GM18526 (cell line): ENCODE data around the gene CDR2L.

Source experiments
- POLR2A ChIP-seq: IDR thresholded peaks from 3 replicates; pipeline ENCODE4 v1.6.1; 2011; ENCODE audit not compliant: insufficient read length; ENCODE audit errors: extremely low read depth

CDR2L gene

DNA sequence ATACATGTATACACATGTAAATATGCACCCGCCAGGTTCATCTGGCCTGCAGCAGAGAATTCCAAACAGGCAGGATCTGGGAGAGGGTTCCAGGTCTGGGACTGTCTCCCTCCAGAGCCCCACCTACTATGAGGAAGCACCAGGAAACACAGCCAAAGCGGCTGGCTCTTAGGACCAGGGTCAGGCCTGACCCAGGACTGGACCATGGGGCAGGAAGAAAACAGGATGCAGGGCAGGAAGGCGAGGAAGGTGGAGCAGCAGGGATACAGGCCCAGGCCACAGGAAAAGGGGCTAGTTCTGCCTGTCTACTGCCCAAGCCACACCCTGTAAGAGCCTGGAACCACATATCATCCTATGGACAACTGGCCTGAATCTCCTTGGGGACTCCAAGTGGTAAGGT, 17.0 kb upstream of the CDR2L start:
- no peak for TF ChIP-seq POLR2A

GRCh38 chr17:74971069-74971841, 16.2 kb upstream of the CDR2L start:
- TF ChIP-seq POLR2A = no peak

GRCh38 chr17:74971842-74972106, 15.7 kb upstream of the CDR2L start:
- TF ChIP-seq POLR2A = no peak

DNA sequence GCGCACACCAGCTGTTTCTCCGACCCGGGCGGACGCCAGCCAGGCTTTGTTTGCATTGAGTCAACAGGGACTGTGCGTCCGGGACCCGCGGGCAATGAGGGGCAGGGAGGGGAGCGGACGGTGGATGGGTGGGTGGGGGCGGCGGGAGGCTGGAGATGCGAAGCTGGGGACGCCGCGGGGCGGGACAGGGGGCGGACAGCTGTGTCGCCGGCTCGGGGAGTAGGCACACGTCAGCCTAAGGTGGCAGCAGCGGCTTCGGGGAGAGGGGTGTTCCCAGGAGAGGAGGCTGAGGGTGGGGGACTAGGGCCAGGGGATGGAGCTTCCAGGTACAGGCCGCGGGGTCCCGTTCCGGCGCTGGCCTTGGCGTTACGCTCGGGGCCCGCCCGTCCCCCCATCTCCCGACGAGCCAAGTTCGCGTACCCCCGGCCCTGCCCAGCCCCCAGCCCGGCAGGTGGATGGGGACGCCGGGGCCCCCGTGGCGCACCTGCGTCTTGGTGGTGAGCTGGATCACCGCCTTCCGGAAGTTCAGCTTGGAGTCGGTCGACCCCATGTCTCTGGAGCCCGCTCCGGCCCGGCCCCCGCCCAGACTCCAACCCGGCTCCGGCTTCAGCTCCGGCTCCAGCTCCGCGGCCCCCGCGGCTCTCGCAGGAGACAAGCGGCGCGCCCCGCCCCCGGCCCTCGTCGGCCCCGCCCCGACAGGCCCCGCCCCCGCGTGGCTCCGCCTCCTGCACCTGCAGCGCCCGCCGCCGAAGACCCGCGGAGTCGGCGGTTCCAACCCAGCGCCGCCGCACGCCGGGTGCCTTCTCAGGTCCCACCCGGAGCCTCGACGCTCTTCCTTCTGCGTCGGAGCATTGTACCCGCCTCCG, 15.1 kb upstream of the CDR2L start, which contains the start of gene HID1:
HID1 (minus strand) TSS at position 653 of the 866 bp plus-strand sequence; CDS start at position 550, 103 bp downstream.
- TF ChIP-seq POLR2A = no peak

- TF ChIP-seq POLR2A = no peak
These were observed 14.5 kb upstream of the CDR2L start for GRCh38 chr17:74972973-74973328.

- no peak for TF ChIP-seq POLR2A
These were observed 11.5 kb upstream of the CDR2L start for GRCh38 chr17:74975943-74976342.

DNA sequence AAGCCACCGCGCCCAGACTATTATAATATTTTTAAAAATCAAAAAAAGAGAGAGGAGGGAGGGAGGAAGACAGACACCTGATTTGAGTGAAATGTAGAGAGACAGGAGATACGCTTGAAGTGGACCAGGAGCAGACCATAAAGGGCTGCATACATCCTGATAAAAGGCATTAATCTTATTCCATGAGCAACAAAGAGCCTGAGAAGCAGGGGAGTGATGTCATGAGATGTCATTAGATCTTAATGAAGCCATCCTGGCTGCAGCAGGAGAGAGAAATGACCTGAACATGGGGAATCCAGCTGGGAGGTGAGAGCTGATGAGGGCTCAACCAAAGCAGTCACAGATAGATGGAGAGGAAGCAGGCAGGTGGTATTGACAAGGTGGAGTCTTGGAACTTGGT, 9.6 kb upstream of the CDR2L start:
- TF ChIP-seq POLR2A = no peak

DNA sequence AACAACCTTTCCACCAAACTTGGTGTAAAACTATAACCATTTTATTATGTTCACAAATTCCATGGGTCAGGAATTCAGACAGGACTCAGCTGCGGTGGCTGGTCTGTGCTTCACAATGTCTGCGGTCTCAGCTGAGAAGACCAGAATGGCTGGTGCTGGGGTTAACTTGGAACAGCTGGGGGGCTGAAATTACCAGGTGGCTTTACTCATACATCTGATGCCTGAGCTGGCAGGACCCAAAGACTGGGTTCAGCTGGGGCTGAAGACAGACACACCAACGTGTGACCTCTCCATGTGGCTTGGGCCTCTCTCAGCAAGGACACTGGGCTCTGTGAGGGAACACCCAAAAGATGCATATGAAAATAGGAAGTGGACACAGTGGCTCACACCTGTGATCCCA, 9.2 kb upstream of the CDR2L start:
- no peak for TF ChIP-seq POLR2A

DNA sequence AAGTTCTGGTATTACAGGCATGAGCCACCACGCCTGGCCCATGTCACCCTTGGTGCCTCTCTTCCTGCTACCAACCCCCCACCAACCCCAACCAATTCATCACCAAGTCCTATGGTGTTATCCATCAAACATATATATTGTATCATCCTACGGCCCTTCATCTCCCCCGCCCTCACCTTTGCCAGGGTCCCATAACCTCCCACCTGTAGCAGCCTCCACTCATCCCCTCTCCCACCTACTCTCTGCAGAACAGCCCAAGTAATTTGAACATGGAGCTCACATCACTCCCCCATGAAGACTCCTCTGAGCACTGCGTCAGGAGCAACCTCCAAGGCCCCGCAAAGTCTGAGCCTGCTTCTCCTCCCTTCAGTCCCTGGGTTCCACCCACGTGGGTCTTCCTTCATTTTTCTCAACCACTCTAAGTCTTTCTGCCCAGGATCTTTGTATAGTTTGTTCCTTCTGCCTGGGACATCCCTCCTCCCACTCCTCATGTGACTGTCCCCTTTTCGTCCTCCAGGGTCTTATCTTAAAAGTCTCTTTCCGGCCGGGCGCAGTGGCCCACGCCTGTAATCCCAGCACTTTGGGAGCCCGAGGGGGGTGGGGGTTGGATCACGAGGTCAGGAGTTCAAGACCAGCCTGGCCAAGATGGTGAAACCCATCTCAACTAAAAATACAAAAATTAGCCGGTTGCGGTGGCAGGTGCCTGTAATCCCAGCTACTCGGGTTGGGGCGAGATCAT, 7.9 kb upstream of the CDR2L start:
- TF ChIP-seq POLR2A = no peak

DNA sequence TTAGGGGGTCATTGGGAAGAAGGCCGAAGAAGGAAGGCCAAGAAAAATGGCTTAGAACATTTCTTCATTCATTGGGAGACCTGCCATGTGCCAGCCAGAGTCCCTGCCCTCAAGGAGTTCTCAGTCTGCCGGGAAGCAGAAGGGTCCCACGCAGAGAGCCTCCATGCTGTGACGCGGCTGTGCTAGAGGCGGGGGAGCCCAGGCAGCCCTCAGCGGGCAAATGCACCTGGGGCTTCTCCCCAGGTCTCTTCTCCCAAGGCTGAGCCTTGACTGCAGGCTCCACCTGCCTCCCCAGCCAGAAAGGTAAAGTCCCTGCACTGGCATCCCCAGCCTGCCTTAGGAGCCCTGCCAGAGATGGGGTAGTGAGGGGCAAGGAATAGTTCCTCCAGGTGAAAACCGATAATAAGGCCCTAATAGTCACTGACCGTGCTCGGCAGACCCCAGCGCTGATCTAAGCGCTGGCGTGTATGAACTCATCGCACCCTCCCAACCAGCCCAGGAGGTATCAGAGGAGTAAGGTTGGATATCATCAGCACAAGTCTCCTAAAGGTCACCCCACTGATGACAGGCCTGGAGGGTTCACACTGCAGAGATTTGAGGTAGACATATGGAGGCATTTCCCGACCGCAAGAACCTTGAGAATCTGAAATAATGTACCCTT, 6.0 kb upstream of the CDR2L start:
- TF ChIP-seq POLR2A = no peak

- TF ChIP-seq POLR2A = peak; percentile 40
These were observed 5.3 kb upstream of the CDR2L start for GRCh38 chr17:74981979-74982662.

GRCh38 chr17:74986206-74986576, 1.2 kb upstream of the CDR2L start:
- no peak for TF ChIP-seq POLR2A

GRCh38 chr17:74987909-74988711, 678 bp downstream of the CDR2L start:
- no peak for TF ChIP-seq POLR2A

- no peak for TF ChIP-seq POLR2A
These were observed 3.2 kb downstream of the CDR2L start for GRCh38 chr17:74990581-74991105.

DNA sequence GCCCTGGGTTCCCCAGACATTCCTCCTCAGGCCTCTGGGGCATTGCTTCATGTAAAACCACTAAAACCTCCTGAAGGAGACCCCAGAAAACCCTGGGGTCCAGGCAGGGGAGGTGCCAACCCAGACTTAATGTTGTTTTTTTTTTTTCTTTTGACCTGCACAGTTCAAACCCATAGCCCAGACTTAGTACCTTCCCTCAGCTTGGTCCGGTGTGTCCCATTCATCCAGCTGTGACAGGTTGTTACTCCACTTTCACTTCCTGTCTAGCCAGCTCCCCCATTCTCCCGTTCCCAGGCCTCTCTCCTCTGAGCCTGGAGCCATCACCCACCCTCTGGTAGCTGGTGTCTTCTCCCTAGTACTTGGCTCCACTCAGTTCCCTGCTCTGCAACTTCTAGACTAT, 4.8 kb downstream of the CDR2L start:
- no peak for TF ChIP-seq POLR2A
